Upper lobe of left lung (tissue), 6 donors: ENCODE results near the gene LYST. TPM values are rescaled to one million over a fixed set of nuclear protein-coding genes. Genes with fewer than 3 reads are reported as not detected.
A peak's percentile ranks its signal among the peaks of the same experiment; 100 is the strongest.
"Not testable (repeated sequence)": the region's sequence is repeated elsewhere in the genome, so short reads cannot be mapped to it uniquely, and the experiment has no call there.

Experiments used
- ATAC-seq, 2 donors: fragments of 200-7000 bp; cut with Tn5 transposase; one replicate each; pipeline ENCODE4 v1.9.1; 2022; ENCODE audit warnings: mild to moderate bottlenecking in 2 of 2, moderate library complexity in 2 of 2; ENCODE audit not compliant: low FRiP score in 2 of 2
- DNase-seq, 2 donors: peaks; one replicate each; pipeline ENCODE4 v3.0.0-alpha.2; 2019 to 2020
- H3K27ac ChIP-seq, 4 donors: fragments of 200-600 bp; sonication (generic); one replicate each; pipeline ENCODE4 v1.5.1; 2016 to 2019
- H3K27me3 ChIP-seq, 4 donors: fragments of 200-600 bp; sonication (generic); one replicate each; pipeline ENCODE4 v1.5.1; 2017 to 2019
- H3K36me3 ChIP-seq, 4 donors: fragments of 200-600 bp; sonication (generic); one replicate each; pipeline ENCODE4 v1.5.1; 2016 to 2019
- H3K4me1 ChIP-seq, 4 donors: fragments of 200-600 bp; sonication (generic); one replicate each; pipeline ENCODE4 v1.5.1; 2018 to 2019
- H3K4me3 ChIP-seq, 4 donors: fragments of 200-600 bp; sonication (generic); one replicate each; pipeline ENCODE4 v1.5.1; 2017 to 2019; ENCODE audit warnings: mild to moderate bottlenecking in 2 of 4, moderate library complexity in 1 of 4
- H3K9me3 ChIP-seq, 4 donors: fragments of 200-600 bp; sonication (generic); one replicate each; pipeline ENCODE4 v1.5.1; 2018 to 2019
- CTCF ChIP-seq, 6 experiments: fragments of 450-650 bp in 4 of 6; fragments of 200-600 bp in 2 of 6; sonication (generic) in 2 of 6; IDR thresholded peaks; one replicate each; pipeline ENCODE4 v1.5.1; 2016 to 2019; ENCODE audit warnings: antibody characterized with exemption in 6 of 6
- EP300 ChIP-seq, 4 donors: sonication (generic); formaldehyde crosslinking; IDR thresholded peaks; one replicate each; pipeline ENCODE4 v1.5.1; 2017; ENCODE audit warnings: antibody characterized with exemption in 4 of 4, control low read depth in 2 of 4
- POLR2A ChIP-seq, 4 donors: fragments of 450-650 bp; IDR thresholded peaks; one replicate each; pipeline ENCODE4 v1.5.1; 2016 to 2017; ENCODE audit warnings: antibody characterized with exemption in 4 of 4, mild to moderate bottlenecking in 2 of 4
- POLR2AphosphoS5 ChIP-seq, 2 donors: sonication (generic); formaldehyde crosslinking; IDR thresholded peaks; one replicate each; pipeline ENCODE4 v1.5.1; 2017; ENCODE audit warnings: antibody characterized with exemption in 2 of 2
- WGBS, 2 donors: methylation state at CpG; one replicate each; pipeline ENCODE4 v1.1.5; 2017 to 2018; 5-methylcytosine and 5-hydroxymethylcytosine counted together
- total RNA-seq, 6 donors: library from RNA; depleted of rRNA in 4 of 6; stranded (reverse); fragments of >200 nt in 4 of 6; gene quantifications; one replicate each; pipeline versions ENCODE4 v1.1.0 to v1.2.1, GENCODE V29; 2016 to 2021
- donor health status: DM: no; HTN: no; CAD: no; lungs with moderate emphysema.
- donor health status: DM: no; HTN: yes; CAD: no; lungs with severe emphysema.

LYST gene
- total RNA-seq, 6 donors from 2014 or later, result 34.0 to 87.0 (median 54.0) TPM

GRCh38 chr1:235622936-235623779 is 243.5 kb downstream of the LYST start:
- ATAC-seq (no peak), DNase-seq (no peak)
- no peak for TF ChIP-seq CTCF (IDR thresholded peaks at IDR 0.05)
- TF ChIP-seq POLR2AphosphoS5 (IDR thresholded peaks at IDR 0.05), result no peak
- TF ChIP-seq POLR2A (IDR thresholded peaks at IDR 0.05), result no peak
- TF ChIP-seq EP300 (IDR thresholded peaks at IDR 0.05), result no peak
- no peaks in the 10 kb centered on the region for H3K9me3 ChIP-seq
- H3K4me3 ChIP-seq, result no peak overlapping the region
- H3K27ac ChIP-seq, result no peak overlapping the region
- WGBS, 2 donors, result 74 to 77% methylated on average over 18 of the region's 18 CpGs
- no peaks in the 10 kb centered on the region for H3K27me3 ChIP-seq
- no peaks in the 10 kb centered on the region for H3K4me1 ChIP-seq
- no peaks in the 10 kb centered on the region for H3K36me3 ChIP-seq

- WGBS, 2 donors, result 54 to 57% methylated on average over 2 of the region's 2 CpGs
Observed at GRCh38 chr1:235619149-235619548, 247.6 kb downstream of the LYST start.

GRCh38 chr1:235617808-235618207 is 248.9 kb downstream of the LYST start:
- TF ChIP-seq CTCF (IDR thresholded peaks at IDR 0.05) (no peak), POLR2A (IDR thresholded peaks at IDR 0.05) (no peak), POLR2AphosphoS5 (IDR thresholded peaks at IDR 0.05) (no peak), EP300 (IDR thresholded peaks at IDR 0.05) (no peak)
- H3K27ac ChIP-seq, result no peak overlapping the region
- ATAC-seq (no peak), DNase-seq (no peak)
- 92 to 95% methylated on average over 3 of the region's 3 CpGs for WGBS, 2 donors
- H3K4me3 ChIP-seq, result no peak overlapping the region
- no peaks in the 10 kb centered on the region for H3K9me3 ChIP-seq
- H3K27me3 ChIP-seq, result no peaks in the 10 kb centered on the region
- H3K4me1 ChIP-seq, result no peaks in the 10 kb centered on the region
- no peaks in the 10 kb centered on the region for H3K36me3 ChIP-seq

More at GRCh38 chr1:235619149-235619548, 247.6 kb downstream of the LYST start:
- not testable (repeated sequence) for H3K9me3 ChIP-seq, DNase-seq, H3K27ac ChIP-seq, H3K27me3 ChIP-seq, ATAC-seq, H3K4me3 ChIP-seq, H3K36me3 ChIP-seq, H3K4me1 ChIP-seq

- no peaks in the 10 kb centered on the region for H3K36me3 ChIP-seq
- TF ChIP-seq EP300 (IDR thresholded peaks at IDR 0.05), result no peak
- TF ChIP-seq CTCF (IDR thresholded peaks at IDR 0.05), result no peak
- H3K4me1 ChIP-seq, result no peaks in the 10 kb centered on the region
- no peaks in the 10 kb centered on the region for H3K9me3 ChIP-seq
- H3K4me3 ChIP-seq, result no peak overlapping the region
- H3K27ac ChIP-seq, result no peak overlapping the region
- H3K27me3 ChIP-seq, result no peaks in the 10 kb centered on the region
- 92 to 94% methylated on average over 3 of the region's 3 CpGs for WGBS, 2 donors
- ATAC-seq (no peak), DNase-seq (no peak)
Observed at GRCh38 chr1:235617140-235617539, 249.6 kb downstream of the LYST start.

- ATAC-seq (no peak), DNase-seq (peak in 1 of 2 donors; percentile 41)
- Histone ChIP-seq H3K4me3 (no peak overlapping the region), H3K9me3 (no peaks in the 10 kb centered on the region), H3K27me3 (no peaks in the 10 kb centered on the region), H3K4me1 (no peaks in the 10 kb centered on the region), H3K36me3 (no peaks in the 10 kb centered on the region), H3K27ac (no peak overlapping the region)
- TF ChIP-seq EP300 (IDR thresholded peaks at IDR 0.05) (no peak), POLR2AphosphoS5 (IDR thresholded peaks at IDR 0.05) (no peak), POLR2A (IDR thresholded peaks at IDR 0.05) (no peak), CTCF (IDR thresholded peaks at IDR 0.05) (no peak)
- 72 to 86% methylated on average over 3 to 7 of the region's 7 CpGs for WGBS, 2 donors
Observed at GRCh38 chr1:235614442-235614954, 252.2 kb downstream of the LYST start.
